Epithelial cell of prostate (primary cell): ENCODE data around the gene ERBB4.
"Not testable (repeated sequence)": the region's sequence is repeated elsewhere in the genome, so short reads cannot be mapped to it uniquely, and the experiment has no call there.

ENCODE experiments used
- DNase-seq: peaks from one replicate; pipeline ENCODE4 v3.0.0-alpha.2; 2011; ENCODE audit warnings: low read depth, low spot score
- H3K27ac ChIP-seq: fragments of 450-650 bp; 2 replicates; pipeline ENCODE4 v1.5.1; 2017; ENCODE audit warnings: mild to moderate bottlenecking

Gene ERBB4

DNA sequence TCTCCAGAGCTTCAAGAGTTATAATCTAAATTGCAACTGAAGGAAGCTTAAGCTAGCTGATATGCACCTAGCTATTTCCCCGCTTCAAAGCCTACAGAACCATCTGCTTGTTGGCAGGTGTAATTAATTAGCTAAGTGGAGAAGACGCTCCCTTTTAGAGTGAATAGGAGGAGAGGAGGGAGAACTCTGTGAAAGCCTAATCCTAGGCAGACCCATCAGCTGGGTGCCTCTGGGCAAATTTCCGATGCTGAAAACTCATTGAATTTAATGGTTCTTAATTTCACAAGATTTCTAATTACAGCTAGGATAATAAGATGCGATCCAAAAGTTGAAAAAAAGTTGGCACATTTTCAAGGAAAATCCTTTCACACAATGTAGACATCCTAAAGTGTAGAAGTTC lies 735.9 kb downstream of the ERBB4 start:
- DNase-seq: no peak
- H3K27ac ChIP-seq: no peak overlapping the region

- DNase-seq: no peak
- H3K27ac ChIP-seq: no peak overlapping the region
These were observed 738.6 kb downstream of the ERBB4 start for GRCh38 chr2:211800001-211800400.

GRCh38 chr2:211798868-211799267 lies 739.7 kb downstream of the ERBB4 start:
- no peak for DNase-seq
- no peak overlapping the region for H3K27ac ChIP-seq

DNA sequence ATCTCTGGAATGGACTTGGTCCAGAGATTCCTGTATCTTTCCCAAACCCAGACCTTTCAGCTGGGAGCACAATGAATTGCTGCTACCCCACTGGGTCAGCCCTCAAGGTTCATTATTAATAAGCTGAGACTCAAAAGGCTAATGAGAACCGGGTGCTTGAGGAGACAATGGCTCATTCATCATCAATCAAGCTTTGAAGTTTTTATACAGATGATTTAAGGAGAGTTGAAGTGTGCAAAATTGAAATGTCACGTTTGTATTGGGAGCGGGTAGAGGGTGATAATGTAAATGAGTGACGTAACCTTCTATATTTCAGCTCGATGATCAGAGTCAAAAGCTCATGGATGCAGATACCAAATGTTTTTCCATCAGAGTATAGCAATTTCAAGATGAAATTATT lies 744.9 kb downstream of the ERBB4 start:
- no peak overlapping the region for H3K27ac ChIP-seq
- DNase-seq: no peak

GRCh38 chr2:211789982-211790381 lies 748.6 kb downstream of the ERBB4 start:
- H3K27ac ChIP-seq: no peak overlapping the region
- no peak for DNase-seq

DNA sequence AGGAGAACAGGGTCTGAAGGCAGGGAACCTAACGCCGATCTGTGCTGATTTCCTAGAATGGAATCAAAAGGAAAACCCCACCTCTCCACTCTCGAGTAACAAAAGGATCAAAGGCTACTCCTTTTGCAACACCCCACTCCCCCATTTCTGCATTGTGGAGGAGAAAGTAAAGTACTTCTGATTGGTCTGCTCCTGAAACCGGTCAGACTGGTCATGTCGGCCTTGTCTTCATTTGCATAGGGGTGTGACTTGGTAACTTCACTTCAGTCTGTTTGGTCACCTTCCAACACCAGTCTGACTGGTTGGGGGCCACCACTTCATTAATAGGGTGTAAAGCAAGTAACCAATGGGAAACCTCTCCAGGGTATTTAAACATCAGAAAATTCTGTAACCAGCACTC lies 771.9 kb downstream of the ERBB4 start:
- H3K27ac ChIP-seq: no peak overlapping the region
- DNase-seq: peak; percentile 60

DNA sequence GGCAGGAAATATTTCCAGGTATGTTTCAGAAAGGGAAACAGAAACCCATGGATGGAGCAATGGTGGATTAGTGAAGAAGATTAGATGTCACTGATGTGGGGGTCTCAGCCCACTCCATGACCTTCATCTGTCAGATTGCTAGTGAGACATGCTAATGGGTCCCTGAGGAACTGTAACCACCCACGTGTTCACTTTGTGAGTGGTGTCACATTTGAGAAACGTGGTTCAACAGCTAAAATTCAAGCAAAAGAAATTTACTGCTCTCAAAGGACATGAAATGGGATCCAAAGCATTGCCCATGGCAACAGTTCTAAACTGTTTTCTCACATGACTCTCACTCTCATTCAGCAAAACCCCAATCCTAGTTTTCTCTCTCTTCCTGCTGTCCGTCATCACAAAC lies 776.1 kb downstream of the ERBB4 start:
- no peak overlapping the region for H3K27ac ChIP-seq
- no peak for DNase-seq

GRCh38 chr2:211760103-211760502 lies 778.5 kb downstream of the ERBB4 start:
- H3K27ac ChIP-seq: no peak overlapping the region
- no peak for DNase-seq

DNA sequence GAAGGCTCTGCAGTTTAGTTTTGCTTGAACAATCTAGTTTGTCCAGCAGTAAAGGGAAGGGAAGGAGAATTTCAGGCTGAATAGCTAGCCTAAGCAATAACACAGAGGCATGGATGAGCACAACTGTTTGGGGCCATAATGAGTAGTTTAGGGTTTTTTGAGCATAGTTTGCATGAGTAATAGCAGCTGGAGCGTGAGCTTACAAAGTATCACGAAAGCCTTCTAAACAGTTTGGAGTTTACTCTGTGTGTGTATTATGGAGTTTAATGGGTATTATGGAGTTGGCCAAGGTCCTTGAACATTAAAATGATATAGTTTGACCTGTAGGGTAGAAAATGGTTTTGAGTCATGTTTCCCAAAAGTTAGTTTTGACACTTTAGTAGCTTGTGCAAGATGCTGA lies 782.3 kb downstream of the ERBB4 start:
- no peak for DNase-seq
- no peak overlapping the region for H3K27ac ChIP-seq

DNA sequence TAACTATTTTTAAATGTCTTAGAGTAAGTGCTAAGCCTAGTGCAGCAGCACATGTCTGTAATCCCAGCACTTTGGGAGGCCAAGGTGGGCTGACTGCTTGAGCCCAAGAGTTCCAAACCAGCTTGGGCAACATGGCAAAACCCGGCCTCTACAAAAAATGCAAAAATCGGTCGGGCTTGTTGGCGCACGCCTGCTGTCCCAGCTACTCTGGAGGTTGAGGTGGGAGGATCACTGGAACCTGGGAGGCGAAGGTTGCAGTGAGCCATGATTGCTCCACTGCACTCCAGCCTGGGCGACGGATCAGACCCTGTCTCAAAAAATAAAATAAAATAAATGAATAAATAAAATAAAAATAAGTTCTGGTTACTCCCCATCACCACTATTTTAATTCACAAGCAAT lies 783.4 kb downstream of the ERBB4 start:
- no peak for DNase-seq
- H3K27ac ChIP-seq: no peak overlapping the region

- H3K27ac ChIP-seq: no peak overlapping the region
- no peak for DNase-seq
These were observed 786.8 kb downstream of the ERBB4 start for GRCh38 chr2:211751848-211752247.

DNA sequence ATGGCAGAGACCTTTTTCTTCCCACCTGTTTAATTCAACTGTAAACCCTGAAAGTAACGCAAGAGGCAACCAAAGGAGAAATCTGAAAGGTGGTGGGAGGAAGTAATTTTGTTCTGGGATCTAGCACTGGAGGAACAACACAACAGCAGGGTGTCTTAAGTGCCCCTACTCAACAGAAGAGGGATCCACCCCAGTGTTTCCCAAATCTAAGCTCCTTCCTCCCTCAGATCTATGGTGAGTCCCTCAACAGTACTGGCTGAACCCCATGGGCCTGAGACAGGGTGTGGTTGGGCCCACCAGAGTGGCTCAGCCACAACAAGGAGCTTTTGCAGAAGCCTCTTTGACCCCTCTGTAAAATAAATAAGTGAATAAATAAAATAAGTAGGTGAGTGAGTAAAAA lies 790.3 kb downstream of the ERBB4 start:
- no peak overlapping the region for H3K27ac ChIP-seq
- no peak for DNase-seq

- no peak overlapping the region for H3K27ac ChIP-seq
- peak; percentile 6 for DNase-seq
These were observed 793.1 kb downstream of the ERBB4 start for GRCh38 chr2:211745295-211746097.

DNA sequence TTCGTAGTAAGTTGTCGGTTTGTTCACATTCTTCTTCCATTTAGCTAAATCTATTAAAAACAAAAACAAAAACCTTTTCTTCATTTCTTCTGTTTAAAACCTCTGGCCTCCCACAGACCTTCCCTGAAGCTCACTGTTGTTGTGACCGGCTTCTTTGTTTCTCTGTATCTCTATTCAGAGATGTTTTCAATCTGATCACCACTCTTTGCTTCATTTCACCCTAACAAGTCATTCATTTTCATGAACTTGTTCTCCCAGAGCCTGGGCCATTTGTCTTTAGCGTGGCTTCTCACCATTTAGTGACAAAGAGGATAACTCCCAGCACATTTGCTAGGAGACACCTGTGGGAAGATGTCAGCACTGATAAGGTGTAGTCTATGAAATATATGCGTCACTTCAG lies 794.2 kb downstream of the ERBB4 start:
- no peak for DNase-seq
- H3K27ac ChIP-seq: no peak overlapping the region

DNA sequence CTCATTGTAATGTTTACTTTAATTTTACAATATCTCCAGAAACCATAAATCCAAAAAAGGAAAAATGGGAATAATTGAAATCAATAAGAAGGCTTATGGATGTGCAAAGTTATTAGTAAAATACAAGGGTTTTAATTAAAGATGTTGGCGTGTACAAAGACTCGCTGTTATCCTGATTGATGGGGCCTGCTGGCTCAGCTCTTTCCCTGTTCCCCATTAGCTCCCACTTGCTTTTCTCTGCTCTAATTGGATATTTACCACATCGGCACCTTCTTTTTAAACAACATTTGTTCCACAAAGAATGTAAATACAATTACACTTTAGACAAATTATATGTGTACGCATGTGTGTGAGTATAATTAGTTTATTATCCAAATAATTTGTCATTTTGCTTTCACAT lies 796.6 kb downstream of the ERBB4 start:
- DNase-seq: no peak
- no peak overlapping the region for H3K27ac ChIP-seq

- peak; percentile 8 for DNase-seq
- H3K27ac ChIP-seq: no peak overlapping the region
These were observed 801.3 kb downstream of the ERBB4 start for GRCh38 chr2:211737282-211737681.

DNA sequence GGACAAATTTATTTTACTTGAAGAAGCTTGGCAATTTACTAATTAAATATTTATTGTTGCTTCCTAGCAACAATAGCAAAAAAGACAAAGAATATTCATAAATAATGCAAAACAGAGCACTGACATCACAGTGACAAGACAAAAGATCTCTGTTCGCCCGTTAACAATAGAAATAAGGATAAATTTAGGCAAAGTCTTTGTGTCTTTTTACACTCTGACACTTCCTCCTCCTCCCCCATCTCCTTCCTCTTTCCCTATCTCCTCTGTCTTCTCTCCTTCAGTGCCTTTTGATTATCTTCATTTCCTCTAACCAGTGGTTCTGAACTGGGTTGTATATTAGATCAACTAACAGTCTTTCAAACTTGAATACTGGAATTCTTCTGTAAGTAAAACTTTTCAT lies 808.4 kb downstream of the ERBB4 start:
- no peak for DNase-seq
- no peak overlapping the region for H3K27ac ChIP-seq

GRCh38 chr2:211729433-211729832 lies 809.2 kb downstream of the ERBB4 start:
- DNase-seq: no peak
- H3K27ac ChIP-seq: no peak overlapping the region

DNA sequence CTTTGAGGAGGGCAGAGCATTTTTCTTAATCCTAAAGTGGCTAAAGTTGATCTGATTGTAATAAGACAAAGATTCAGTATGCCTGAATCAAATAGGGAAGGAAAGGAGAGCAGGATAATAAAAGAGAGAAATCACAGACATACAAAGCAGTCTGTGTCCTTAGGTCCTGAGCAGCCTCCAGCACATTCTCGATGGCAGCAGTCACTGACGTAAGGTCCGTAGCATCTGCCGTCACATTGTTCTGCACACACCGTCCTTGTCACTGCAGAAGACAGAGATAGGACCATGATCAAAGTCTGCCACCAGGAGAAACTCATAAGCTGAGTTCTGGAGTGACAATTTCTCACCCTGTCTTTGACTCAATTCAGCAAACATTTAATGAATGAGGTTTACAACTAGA lies 813.7 kb downstream of the ERBB4 start:
- no peak overlapping the region for H3K27ac ChIP-seq
- DNase-seq: no peak

DNA sequence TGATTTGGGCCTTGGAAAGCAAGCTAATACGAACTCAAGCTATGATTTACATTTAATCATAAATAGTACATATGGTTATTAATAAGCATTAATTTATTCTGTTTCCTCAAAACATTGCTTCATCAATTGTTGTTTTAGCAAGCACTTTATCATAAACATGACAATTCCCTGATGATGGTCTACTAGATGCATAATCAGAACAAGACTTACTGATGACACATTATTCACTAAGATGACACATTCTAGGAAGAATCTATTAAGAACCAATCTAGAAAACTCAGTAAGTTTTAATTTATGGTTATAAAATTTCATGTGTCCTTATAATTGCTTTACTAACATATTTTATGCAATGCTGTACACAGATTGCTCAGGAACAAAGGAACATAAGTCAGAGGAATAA lies 815.2 kb downstream of the ERBB4 start:
- H3K27ac ChIP-seq: no peak overlapping the region
- no peak for DNase-seq

DNA sequence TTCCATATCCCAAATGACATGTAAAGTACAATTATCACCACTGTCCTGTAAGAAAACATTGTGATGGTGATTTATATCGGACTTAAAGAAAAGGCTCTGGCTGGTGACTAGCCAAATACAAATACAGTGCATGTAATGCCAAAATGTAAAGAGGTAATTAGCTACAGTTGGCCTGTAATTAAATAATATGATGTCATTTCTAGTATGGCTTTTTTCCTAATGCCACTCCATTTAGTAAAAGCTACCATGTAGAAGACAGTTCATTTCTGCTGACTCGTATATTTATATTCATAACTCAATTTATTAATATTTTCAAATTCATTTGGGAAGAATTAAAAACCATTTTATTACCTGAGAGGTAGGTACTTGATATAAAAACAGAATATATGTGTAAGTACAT lies 815.7 kb downstream of the ERBB4 start:
- DNase-seq: no peak
- no peak overlapping the region for H3K27ac ChIP-seq

- not testable (repeated sequence) for DNase-seq, H3K27ac ChIP-seq
These were observed 816.7 kb downstream of the ERBB4 start for GRCh38 chr2:211721874-211722273.
